Adrenal gland (tissue), 12 donors: ENCODE data around the gene ERCC3. TPM values are rescaled to one million over a fixed set of nuclear protein-coding genes. Genes with fewer than 3 reads are reported as not detected.

ENCODE experiments used
- DNase-seq, 7 donors: peaks; one replicate each; pipeline ENCODE4 v3.0.0-alpha.2; 2019 to 2020
- H3K27ac ChIP-seq, 5 donors: fragments of 200-600 bp; sonication (generic) in 4 of 5; 1 replicate in 3 of 5; 2 replicates in 2 of 5; pipeline versions ENCODE4 v1.5.1 to v1.8.0; 2016 to 2020; ENCODE audit warnings: mild to moderate bottlenecking in 1 of 5
- H3K27me3 ChIP-seq: fragments of 200-600 bp; 2 replicates; pipeline ENCODE4 v1.8.0; 2021
- H3K36me3 ChIP-seq, 2 donors: fragments of 200-600 bp; replicated peaks in 1 of 2; 1 replicate in 1 of 2; 2 replicates in 1 of 2; pipeline versions ENCODE4 v1.5.1 to v1.8.0; 2018 to 2022
- H3K4me1 ChIP-seq, 2 donors: fragments of 200-600 bp; replicated peaks in 1 of 2; 1 replicate in 1 of 2; 2 replicates in 1 of 2; pipeline versions ENCODE4 v1.5.1 to v1.8.0; 2018 to 2021
- H3K4me3 ChIP-seq, 4 donors: fragments of 200-600 bp; sonication (generic) in 3 of 4; one replicate each; pipeline ENCODE4 v1.5.1; 2016 to 2018
- H3K9me3 ChIP-seq, 3 donors: fragments of 200-600 bp; sonication (generic) in 1 of 3; replicated peaks in 1 of 3; 1 replicate in 2 of 3; 2 replicates in 1 of 3; pipeline versions ENCODE4 v1.5.1 to v1.8.0; 2016 to 2021
- POLR2A ChIP-seq, 2 donors: fragments of 450-650 bp; IDR thresholded peaks; one replicate each; pipeline ENCODE4 v1.6.1; 2017; ENCODE audit warnings: antibody characterized with exemption in 2 of 2, mild to moderate bottlenecking in 2 of 2, moderate library complexity in 1 of 2
- WGBS, 4 donors: extraction: QIAGEN DNeasy Blood & Tissue Kit in 2 of 4; methylation state at CpG; one replicate each; pipeline versions ENCODE4 v1.1.5 to v1.1.7; 2013 to 2017; 5-methylcytosine and 5-hydroxymethylcytosine counted together
- intact Hi-C, 2 donors: fragments of 100-400 bp; cut with DNase I; formaldehyde crosslinking; loops; one replicate each; pipeline versions ENCODE4 v1.14.1 to v1.15.0; 2022 to 2023
- polyA plus RNA-seq, 3 donors: library from polyadenylated mRNA; stranded (reverse); fragments of 200-250 nt in 2 of 3; fragments of 350-450 nt in 1 of 3; fragmentation: Illumina TruSeq in 1 of 3; extraction: RNeasy Lipid Tissue Mini Kit (QIAGEN cat#74804) in 1 of 3; gene quantifications; one replicate each; pipeline ENCODE4 v1.2.3, GENCODE V29; 2013 to 2014
- total RNA-seq, 9 donors: library from RNA; depleted of rRNA in 4 of 9; stranded (reverse); fragments of >200 nt in 4 of 9; fragments of 120-200 nt in 1 of 9; fragmentation: NEBNext Ultra II Directional in 1 of 9; extraction: Animal tissue kit (Norgen Biotek cat#: 25700) in 1 of 9; gene quantifications; one replicate each; pipeline versions ENCODE4 v1.1.0 to v1.2.4, GENCODE V29; 2013 to 2023
- TF ChIP-seq, protein P1 (sequence below), 6 experiments: fragments of 450-650 bp in 4 of 6; fragments of 200-600 bp in 2 of 6; sonication (generic) in 1 of 6; IDR thresholded peaks; 1 replicate in 5 of 6; 2 replicates in 1 of 6; pipeline versions ENCODE4 v1.5.1 to v1.8.0; 2016 to 2021; ENCODE audit warnings: antibody characterized with exemption in 6 of 6, mild to moderate bottlenecking in 2 of 6, moderate library complexity in 1 of 6
- donor health status: healthy with polysubstance abuse.
- donor health status: Bipolar disorder and iron deficiency.
- donor health status: DM: yes; HTN: yes; CAD: no.
- donor health status: DM: no; HTN: no; CAD: no.
- donor health status: DM: no; HTN: no; CAD: no.
- donor health status: DM: yes; HTN: yes; CAD: no.

Gene ERCC3
- total and polyA plus RNA-seq, 12 donors = 26.7 to 65.8 (median 37.5) TPM

GRCh38 chr2:127235082-127235702 is 58.8 kb downstream of the ERCC3 start:
- Histone ChIP-seq H3K27me3 (no peaks in the 10 kb centered on the region), H3K4me3 (no peak overlapping the region), H3K36me3 (no peaks in the 10 kb centered on the region), H3K4me1 (no peaks in the 10 kb centered on the region), H3K9me3 (no peaks in the 10 kb centered on the region), H3K27ac (no peak overlapping the region)
- DNase-seq = no peak
- intact Hi-C loops = no loop called here
- 77 to 89% (median 86%) methylated on average over 6 of the region's 6 CpGs for WGBS, 4 donors
- TF ChIP-seq, protein P1, sequence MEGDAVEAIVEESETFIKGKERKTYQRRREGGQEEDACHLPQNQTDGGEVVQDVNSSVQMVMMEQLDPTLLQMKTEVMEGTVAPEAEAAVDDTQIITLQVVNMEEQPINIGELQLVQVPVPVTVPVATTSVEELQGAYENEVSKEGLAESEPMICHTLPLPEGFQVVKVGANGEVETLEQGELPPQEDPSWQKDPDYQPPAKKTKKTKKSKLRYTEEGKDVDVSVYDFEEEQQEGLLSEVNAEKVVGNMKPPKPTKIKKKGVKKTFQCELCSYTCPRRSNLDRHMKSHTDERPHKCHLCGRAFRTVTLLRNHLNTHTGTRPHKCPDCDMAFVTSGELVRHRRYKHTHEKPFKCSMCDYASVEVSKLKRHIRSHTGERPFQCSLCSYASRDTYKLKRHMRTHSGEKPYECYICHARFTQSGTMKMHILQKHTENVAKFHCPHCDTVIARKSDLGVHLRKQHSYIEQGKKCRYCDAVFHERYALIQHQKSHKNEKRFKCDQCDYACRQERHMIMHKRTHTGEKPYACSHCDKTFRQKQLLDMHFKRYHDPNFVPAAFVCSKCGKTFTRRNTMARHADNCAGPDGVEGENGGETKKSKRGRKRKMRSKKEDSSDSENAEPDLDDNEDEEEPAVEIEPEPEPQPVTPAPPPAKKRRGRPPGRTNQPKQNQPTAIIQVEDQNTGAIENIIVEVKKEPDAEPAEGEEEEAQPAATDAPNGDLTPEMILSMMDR (IDR thresholded peaks at IDR 0.05) = no peak
- no peak for TF ChIP-seq POLR2A (IDR thresholded peaks at IDR 0.05)

- Histone ChIP-seq H3K9me3 (no peaks in the 10 kb centered on the region), H3K4me3 (no peak overlapping the region), H3K4me1 (no peaks in the 10 kb centered on the region), H3K27ac (no peak overlapping the region), H3K27me3 (peaks cover 3% of the 10 kb centered on the region), H3K36me3 (no peaks in the 10 kb centered on the region)
- DNase-seq = no peak
- no peak for TF ChIP-seq POLR2A (IDR thresholded peaks at IDR 0.05)
- TF ChIP-seq, protein P1 (IDR thresholded peaks at IDR 0.05) = no peak
- WGBS, 4 donors = 86 to 91% (median 91%) methylated on average over 8 of the region's 8 CpGs
- intact Hi-C loops = no loop called here
Observed at GRCh38 chr2:127233710-127234109, 60.2 kb downstream of the ERCC3 start.

DNA sequence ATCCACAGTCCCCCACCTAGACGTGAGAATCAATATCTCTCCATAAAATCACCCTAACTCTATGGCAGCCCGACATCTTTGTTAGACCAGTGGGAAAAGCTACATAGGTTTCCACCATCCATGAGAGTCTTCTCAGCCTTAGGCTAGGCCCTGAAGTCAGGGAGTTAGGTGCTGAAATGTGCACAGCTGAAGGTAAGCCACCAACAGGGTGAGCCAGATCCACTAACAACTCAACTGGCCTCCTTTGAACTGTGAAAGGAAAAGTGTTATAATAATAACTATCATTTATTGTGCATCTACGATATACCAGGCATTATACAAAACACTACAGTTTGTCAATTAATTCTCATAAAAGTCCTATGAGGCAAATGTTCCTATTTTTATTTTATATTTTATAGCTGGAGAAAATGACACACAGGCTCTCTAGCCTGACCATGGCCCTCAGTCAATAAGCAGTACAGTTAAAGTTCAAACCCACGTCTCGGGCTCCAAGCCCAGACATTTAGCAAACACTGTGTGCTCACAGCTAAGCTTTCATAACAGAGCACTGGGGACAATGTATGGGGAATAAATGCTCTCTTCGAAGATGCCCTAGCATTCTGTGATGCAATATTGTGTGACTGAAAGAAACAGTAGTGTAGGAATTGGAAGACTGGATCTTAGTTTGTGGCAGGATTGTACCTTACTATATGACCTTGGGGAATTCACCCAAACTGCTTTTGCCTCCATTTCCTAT is 62.6 kb downstream of the ERCC3 start:
- no peaks in the 10 kb centered on the region for H3K36me3 ChIP-seq
- no peak for TF ChIP-seq POLR2A (IDR thresholded peaks at IDR 0.05)
- TF ChIP-seq, protein P1 (IDR thresholded peaks at IDR 0.05) = no peak
- peaks cover 3% of the 10 kb centered on the region for H3K27me3 ChIP-seq
- 83 to 85% (median 84%) methylated on average over 6 of the region's 6 CpGs for WGBS, 4 donors
- H3K4me3 ChIP-seq = no peak overlapping the region
- no peaks in the 10 kb centered on the region for H3K4me1 ChIP-seq
- no peak overlapping the region for H3K27ac ChIP-seq
- no peak for DNase-seq
- H3K9me3 ChIP-seq = no peaks in the 10 kb centered on the region
- intact Hi-C loops = no loop called here

- no peak for DNase-seq
- no peak overlapping the region for H3K27ac ChIP-seq
- WGBS, 4 donors = 92 to 95% (median 93%) methylated on average over 4 of the region's 4 CpGs
- intact Hi-C loops = no loop called here
- peaks cover 3% of the 10 kb centered on the region for H3K27me3 ChIP-seq
- H3K36me3 ChIP-seq = no peaks in the 10 kb centered on the region
- no peaks in the 10 kb centered on the region for H3K4me1 ChIP-seq
- H3K9me3 ChIP-seq = no peaks in the 10 kb centered on the region
- no peak for TF ChIP-seq POLR2A (IDR thresholded peaks at IDR 0.05)
- TF ChIP-seq, protein P1 (IDR thresholded peaks at IDR 0.05) = no peak
- H3K4me3 ChIP-seq = no peak overlapping the region
Observed at GRCh38 chr2:127229555-127229954, 64.4 kb downstream of the ERCC3 start.
